HepG2 (cell line): ENCODE results near the gene PTCD2. TPM values are rescaled to one million over a fixed set of nuclear protein-coding genes. Genes with fewer than 3 reads are reported as not detected.

Experiments
- ATAC-seq: fragments of 200-7000 bp; cut with Tn5 transposase; 3 replicates; pipeline ENCODE4 v1.9.1; 2020; ENCODE audit warnings: mild to moderate bottlenecking, moderate library complexity
- BruUV-seq: library from RNA; stranded (reverse); fragments of 400-500 nt; replicated peaks from 2 replicates; lab custom pipeline; 2021; lab: Mats Ljungman, UMichigan
- CTCF ChIA-PET: fragments of 300-600 bp; formaldehyde crosslinking; extraction: SDS; loops from one replicate; lab custom pipeline; 2021; ENCODE audit warnings: low total read pairs, inconsistent platforms, low intra/inter-chr PET ratio; lab: Yijun Ruan, JAX
- POLR2A ChIA-PET: fragments of 350-600 bp; sonication (Branson Sonifier 250); formaldehyde crosslinking; loops from one replicate; lab custom pipeline; 2020; ENCODE audit warnings: antibody characterized with exemption, inconsistent platforms; lab: Yijun Ruan, JAX
- DNase-seq: peaks from one replicate; pipeline ENCODE4 v3.0.0-alpha.2; 2015; ENCODE audit warnings: low spot score
- FAIRE-seq: peaks from 3 replicates; lab custom pipeline; 2011; peaks lifted over from hg19 to GRCh38; lab: Jason Lieb, UNC
- H2AFZ ChIP-seq: one replicate; pipeline ENCODE4 v1.6.1; 2011; ENCODE audit warnings: low read length, inconsistent platforms
- H3K27ac ChIP-seq: fragments of 300-600 bp; 3 replicates; pipeline ENCODE4 v1.8.0; 2011; ENCODE audit warnings: mixed run types, mild to moderate bottlenecking, mixed read lengths, low read length, inconsistent platforms; ENCODE audit not compliant: insufficient read depth; ENCODE audit errors: extremely low read length
- H3K27me3 ChIP-seq, 2 experiments: fragments of 200-600 bp in 1 of 2; 2 replicates in 1 of 2; 3 replicates in 1 of 2; pipeline versions ENCODE4 v1.6.0 to v1.8.0; 2011; ENCODE audit warnings: low read length in 2 of 2, mild to moderate bottlenecking in 2 of 2, moderate library complexity in 2 of 2, inconsistent platforms in 1 of 2; ENCODE audit not compliant: insufficient read depth in 2 of 2, control insufficient read depth in 1 of 2
- H3K36me3 ChIP-seq, 2 experiments: fragments of 200-600 bp in 1 of 2; replicated peaks in 1 of 2; 2 replicates in 1 of 2; 3 replicates in 1 of 2; pipeline versions ENCODE4 v1.5.1 to v1.8.0; 2011; ENCODE audit warnings: low read length in 2 of 2, inconsistent platforms in 1 of 2; ENCODE audit not compliant: insufficient read depth in 2 of 2, control insufficient read depth in 1 of 2
- H3K4me1 ChIP-seq: 2 replicates; pipeline ENCODE4 v1.5.1; 2012; ENCODE audit warnings: low read length, inconsistent platforms; ENCODE audit not compliant: insufficient read depth
- H3K4me2 ChIP-seq: 2 replicates; pipeline ENCODE4 v1.6.0; 2011; ENCODE audit warnings: low read depth, low read length, inconsistent platforms
- H3K4me3 ChIP-seq, 3 experiments: fragments of 200-600 bp in 1 of 3; sonication (generic), shearing (Covaris generic) in 1 of 3; replicated peaks in 1 of 3; 2 replicates each; pipeline ENCODE4 v1.5.1; 2011 to 2016; ENCODE audit warnings: low read length in 3 of 3, inconsistent platforms in 2 of 3, low read depth in 2 of 3, mild to moderate bottlenecking in 2 of 3, control low read depth in 1 of 3, mixed read lengths in 1 of 3; ENCODE audit not compliant: insufficient read depth in 1 of 3
- H3K79me2 ChIP-seq: one replicate; pipeline ENCODE4 v1.6.1; 2011; ENCODE audit warnings: low read length, inconsistent platforms; ENCODE audit not compliant: insufficient read depth
- H3K9ac ChIP-seq: 2 replicates; pipeline ENCODE4 v1.6.0; 2011; ENCODE audit warnings: mild to moderate bottlenecking, low read depth, low read length, inconsistent platforms; ENCODE audit not compliant: insufficient read depth
- H3K9me3 ChIP-seq: 2 replicates; pipeline ENCODE4 v1.5.1; 2012; ENCODE audit warnings: mild to moderate bottlenecking, low read length
- H4K20me1 ChIP-seq: 2 replicates; pipeline ENCODE4 v1.6.0; 2011; ENCODE audit warnings: inconsistent platforms, mild to moderate bottlenecking, low read length, moderate library complexity; ENCODE audit not compliant: insufficient read depth
- ADNP ChIP-seq: sonication (generic); formaldehyde crosslinking; IDR thresholded peaks from 2 replicates; pipeline ENCODE4 v1.4.0; 2020; ENCODE audit warnings: missing genetic modification reagents
- ASH2L ChIP-seq: fragments of 300-600, 200-600 bp; sonication (generic); IDR thresholded peaks from 2 replicates; pipeline ENCODE4 v1.7.0; 2017; ENCODE audit warnings: low read depth, mild to moderate bottlenecking, moderate library complexity, mixed read lengths, low read length; ENCODE audit not compliant: insufficient read length
- CENPT ChIP-seq: sonication (generic); formaldehyde crosslinking; IDR thresholded peaks from 2 replicates; pipeline ENCODE4 v1.8.0; 2022; ENCODE audit warnings: low read depth, mild to moderate bottlenecking, moderate library complexity, missing genetic modification reagents
- HMG20A ChIP-seq: IDR thresholded peaks from 2 replicates; pipeline ENCODE4 v1.6.1; 2016; ENCODE audit warnings: borderline replicate concordance
- TP53 ChIP-seq: sonication (generic); formaldehyde crosslinking; conservative IDR thresholded peaks from 2 replicates; pipeline ENCODE4 v1.4.0; 2020; ENCODE audit warnings: missing genetic modification reagents
- ZNF136 ChIP-seq: sonication (generic); formaldehyde crosslinking; IDR thresholded peaks from 2 replicates; pipeline ENCODE4 v1.8.1; 2022; ENCODE audit warnings: low read depth, mild to moderate bottlenecking, moderate library complexity, missing genetic modification reagents
- ZNF543 ChIP-seq: sonication (generic); formaldehyde crosslinking; IDR thresholded peaks from 2 replicates; pipeline ENCODE4 v1.4.0; 2020; ENCODE audit warnings: mild to moderate bottlenecking, missing genetic modification reagents
- ZNF709 ChIP-seq: sonication (generic); formaldehyde crosslinking; IDR thresholded peaks from 2 replicates; pipeline ENCODE4 v1.5.0; 2020; ENCODE audit warnings: mild to moderate bottlenecking, missing genetic modification reagents
- WGBS: methylation state at CpG from one replicate; pipeline ENCODE4 v1.1.6; 2017; ENCODE audit warnings: low lambda C conversion rate; 5-methylcytosine and 5-hydroxymethylcytosine counted together
- in situ Hi-C: cut with HindIII; loops from 2 replicates; pipeline ENCODE4 v1.10.0; 2017; ENCODE audit warnings: low pct_unique_long_range_greater_than_20kb; ENCODE audit not compliant: extremely low pct_ligation_motif_present
- intact Hi-C: fragments of 100-400 bp; cut with micrococcal nuclease; formaldehyde crosslinking; loops from one replicate; pipeline ENCODE4 v1.10.0; 2022; ENCODE audit not compliant: unreplicated experiment
- polyA plus RNA-seq, 8 experiments: library from polyadenylated mRNA; depleted of rRNA in 3 of 8; stranded (reverse) in 7 of 8; unstranded in 1 of 8; fragments of >200 nt; fragmentation: Illumina TruSeq in 4 of 8; extraction: Trizol in 4 of 8; gene quantifications; 2 replicates each; pipeline versions ENCODE4 v1.2.1 to v1.2.3, GENCODE V29; 2011 to 2016; ENCODE audit warnings: low read depth in 4 of 8, missing spikeins in 1 of 8, mixed read lengths in 1 of 8; ENCODE audit not compliant: insufficient read depth in 1 of 8
- total RNA-seq, 5 experiments: library from RNA; depleted of rRNA; stranded (reverse); fragments of >200 nt; fragmentation: Illumina TruSeq; extraction: Trizol; gene quantifications; 2 replicates each; pipeline ENCODE4 v1.2.3, GENCODE V29; 2016; ENCODE audit warnings: low read depth in 1 of 5
- TF ChIP-seq, protein P1 (sequence below): sonication (generic); formaldehyde crosslinking; IDR thresholded peaks from 2 replicates; pipeline ENCODE4 v1.4.0; 2020; ENCODE audit warnings: missing genetic modification reagents
- TF ChIP-seq, protein P2 (sequence below): sonication (generic); formaldehyde crosslinking; IDR thresholded peaks from 2 replicates; pipeline ENCODE4 v1.9.0; 2021; ENCODE audit warnings: missing genetic modification reagents, mild to moderate bottlenecking, borderline replicate concordance
- TF ChIP-seq, protein P3 (sequence below): sonication (generic); formaldehyde crosslinking; IDR thresholded peaks from 2 replicates; pipeline ENCODE4 v1.4.0; 2020; ENCODE audit warnings: missing genetic modification reagents, borderline replicate concordance

Gene PTCD2
- total and polyA plus RNA-seq, 2 of the 13 experiments (the other 11 are each of a cell fraction or from before 2014, with no cell fraction given), result 5.3 to 6.4 TPM

DNA sequence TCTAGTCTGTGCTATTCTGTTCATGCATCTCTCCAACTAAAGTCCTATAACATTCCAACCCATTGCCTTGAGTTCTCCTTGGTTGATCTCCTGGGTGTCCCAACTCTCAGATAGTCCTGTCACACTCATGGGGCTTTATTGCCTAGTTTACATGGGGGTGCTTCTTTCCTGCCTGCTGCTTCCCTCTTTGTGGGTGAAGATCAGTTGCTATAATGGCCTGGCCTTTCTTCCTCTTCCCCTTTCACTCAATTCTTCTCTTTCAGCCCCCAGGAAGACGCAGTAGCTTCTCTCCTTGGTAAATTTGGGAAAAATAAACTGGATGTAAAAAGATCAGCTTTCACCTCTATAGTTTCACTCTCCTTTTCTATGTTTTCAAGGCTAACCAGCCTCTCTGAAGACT is 66.5 kb downstream of the PTCD2 start:
- 0% methylated on average over 1 of the region's 1 CpG for WGBS
- Histone ChIP-seq H3K9me3 (no peaks in the 10 kb centered on the region), H3K79me2 (no peaks in the 10 kb centered on the region), H4K20me1 (no peaks in the 10 kb centered on the region), H3K27me3 (peaks cover 0 to 13% of the 10 kb centered on the region in 2 experiments; a peak in 1 of 5 replicates), H3K4me3 (no peak overlapping the region), H3K36me3 (no peaks in the 10 kb centered on the region), H3K4me2 (no peak overlapping the region), H3K27ac (no peak overlapping the region), H3K4me1 (no peaks in the 10 kb centered on the region), H2AFZ (no peak overlapping the region), H3K9ac (no peak overlapping the region)
- TF ChIP-seq, protein P1, sequence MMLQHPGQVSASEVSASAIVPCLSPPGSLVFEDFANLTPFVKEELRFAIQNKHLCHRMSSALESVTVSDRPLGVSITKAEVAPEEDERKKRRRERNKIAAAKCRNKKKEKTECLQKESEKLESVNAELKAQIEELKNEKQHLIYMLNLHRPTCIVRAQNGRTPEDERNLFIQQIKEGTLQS (CRISPR knock-in tag), result no peak
- TF ChIP-seq ZNF136, result no peak
- TF ChIP-seq ZNF543 (CRISPR knock-in tag), result no peak
- no peak for TF ChIP-seq TP53 (CRISPR knock-in tag)
- TF ChIP-seq, protein P2, sequence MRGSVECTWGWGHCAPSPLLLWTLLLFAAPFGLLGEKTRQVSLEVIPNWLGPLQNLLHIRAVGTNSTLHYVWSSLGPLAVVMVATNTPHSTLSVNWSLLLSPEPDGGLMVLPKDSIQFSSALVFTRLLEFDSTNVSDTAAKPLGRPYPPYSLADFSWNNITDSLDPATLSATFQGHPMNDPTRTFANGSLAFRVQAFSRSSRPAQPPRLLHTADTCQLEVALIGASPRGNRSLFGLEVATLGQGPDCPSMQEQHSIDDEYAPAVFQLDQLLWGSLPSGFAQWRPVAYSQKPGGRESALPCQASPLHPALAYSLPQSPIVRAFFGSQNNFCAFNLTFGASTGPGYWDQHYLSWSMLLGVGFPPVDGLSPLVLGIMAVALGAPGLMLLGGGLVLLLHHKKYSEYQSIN, result no peak
- no peak for TF ChIP-seq ZNF709 (CRISPR knock-in tag)
- no peak for TF ChIP-seq ADNP
- TF ChIP-seq CENPT, result no peak
- no peak for TF ChIP-seq ASH2L
- no peak for TF ChIP-seq HMG20A (CRISPR knock-in tag)
- TF ChIP-seq, protein P3, sequence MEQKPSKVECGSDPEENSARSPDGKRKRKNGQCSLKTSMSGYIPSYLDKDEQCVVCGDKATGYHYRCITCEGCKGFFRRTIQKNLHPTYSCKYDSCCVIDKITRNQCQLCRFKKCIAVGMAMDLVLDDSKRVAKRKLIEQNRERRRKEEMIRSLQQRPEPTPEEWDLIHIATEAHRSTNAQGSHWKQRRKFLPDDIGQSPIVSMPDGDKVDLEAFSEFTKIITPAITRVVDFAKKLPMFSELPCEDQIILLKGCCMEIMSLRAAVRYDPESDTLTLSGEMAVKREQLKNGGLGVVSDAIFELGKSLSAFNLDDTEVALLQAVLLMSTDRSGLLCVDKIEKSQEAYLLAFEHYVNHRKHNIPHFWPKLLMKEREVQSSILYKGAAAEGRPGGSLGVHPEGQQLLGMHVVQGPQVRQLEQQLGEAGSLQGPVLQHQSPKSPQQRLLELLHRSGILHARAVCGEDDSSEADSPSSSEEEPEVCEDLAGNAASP, result no peak
- DNase-seq, result no peak
- CTCF ChIA-PET, result no interaction called here
- intact Hi-C loops (no loop called here), in situ Hi-C loops (no loop called here)
- ATAC-seq, result no peak
- no TSS peak for BruUV-seq
- FAIRE-seq, result no peak
- POLR2A ChIA-PET, result no interaction called here
